ENCODE data around the gene CHRND.

The CHRND gene

DNA sequence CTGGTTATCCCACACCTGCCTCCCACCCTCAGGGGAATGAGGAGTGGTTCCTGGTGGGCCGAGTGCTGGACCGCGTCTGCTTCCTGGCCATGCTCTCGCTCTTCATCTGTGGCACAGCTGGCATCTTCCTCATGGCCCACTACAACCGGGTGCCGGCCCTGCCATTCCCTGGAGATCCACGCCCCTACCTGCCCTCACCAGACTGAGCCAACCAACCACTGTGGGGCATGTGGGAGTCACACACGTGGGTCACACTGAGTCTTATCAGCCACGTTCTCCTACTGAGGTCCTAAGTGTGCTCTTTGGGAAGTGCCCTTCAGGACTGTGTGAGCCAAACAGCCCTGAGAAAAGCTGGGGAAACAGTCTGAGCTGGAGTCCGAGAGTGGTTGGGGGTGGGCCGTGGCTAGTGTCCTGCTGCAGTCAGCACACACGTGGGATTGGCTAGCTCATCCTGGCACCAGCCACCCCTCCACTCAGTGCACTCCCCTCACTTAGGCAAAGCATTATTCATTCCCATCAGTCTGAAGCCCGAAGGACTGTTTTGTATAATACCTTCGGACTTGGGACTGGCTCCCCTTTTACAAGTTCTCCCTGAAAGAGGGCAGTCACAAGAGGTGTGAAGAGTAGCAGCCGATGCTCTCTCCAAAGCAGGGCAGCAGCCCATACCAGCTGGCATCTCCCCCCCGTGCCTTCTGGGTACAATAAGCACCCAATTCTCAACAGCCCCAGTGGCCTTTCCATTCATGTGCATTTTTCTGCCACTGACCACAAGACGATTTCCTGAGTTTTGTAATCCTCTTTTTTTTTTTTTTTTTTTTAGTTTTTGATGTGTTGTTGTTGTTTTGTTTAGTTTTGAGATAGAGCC lies 19.8 kb downstream of the CHRND start:
- no peak overlapping the region for H3K27ac ChIP-seq
- peaks cover 65% of the 10 kb centered on the region for H3K36me3 ChIP-seq
- peaks cover 42% of the 10 kb centered on the region for H3K4me1 ChIP-seq
- H3K9me3 ChIP-seq = peaks cover 22% of the 10 kb centered on the region
- peak overlapping the region; percentile 26 for H3K4me2 ChIP-seq
- no peaks in the 10 kb centered on the region for H3K27me3 ChIP-seq
- peaks cover 55% of the 10 kb centered on the region for H4K20me1 ChIP-seq
- no peak overlapping the region for H3K4me3 ChIP-seq
- H3K9ac ChIP-seq = no peak overlapping the region
- TF ChIP-seq Cebpa-rat (IDR thresholded peaks at IDR 0.05) = no peak

DNA sequence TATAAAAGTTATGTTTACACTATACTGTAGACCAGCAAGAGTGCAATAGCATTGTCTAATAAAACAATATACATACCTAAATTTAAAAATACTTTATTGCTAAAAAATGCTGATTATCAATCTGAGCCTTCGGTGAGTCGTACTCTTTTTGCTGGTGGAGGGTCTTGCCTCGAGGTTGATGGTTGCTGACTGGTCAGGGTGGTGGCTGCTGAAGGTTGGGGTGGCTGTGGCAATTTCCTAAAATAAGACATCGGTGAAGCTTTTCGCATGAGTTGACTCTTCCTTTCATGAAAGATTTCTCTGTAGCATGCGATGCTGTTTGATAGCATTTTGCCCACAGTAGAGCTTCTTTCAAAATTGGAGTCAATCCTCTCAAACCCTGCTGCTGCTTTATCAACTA lies 22.0 kb downstream of the CHRND start:
- TF ChIP-seq Cebpa-rat (IDR thresholded peaks at IDR 0.05) = no peak
- Histone ChIP-seq H3K4me2 (no peak overlapping the region), H3K27ac (no peak overlapping the region), H4K20me1 (peaks cover 64% of the 10 kb centered on the region), H3K9ac (no peak overlapping the region), H3K36me3 (peaks cover 74% of the 10 kb centered on the region), H3K4me1 (peaks cover 44% of the 10 kb centered on the region), H3K9me3 (peaks cover 22% of the 10 kb centered on the region), H3K27me3 (no peaks in the 10 kb centered on the region), H3K4me3 (no peak overlapping the region)

DNA sequence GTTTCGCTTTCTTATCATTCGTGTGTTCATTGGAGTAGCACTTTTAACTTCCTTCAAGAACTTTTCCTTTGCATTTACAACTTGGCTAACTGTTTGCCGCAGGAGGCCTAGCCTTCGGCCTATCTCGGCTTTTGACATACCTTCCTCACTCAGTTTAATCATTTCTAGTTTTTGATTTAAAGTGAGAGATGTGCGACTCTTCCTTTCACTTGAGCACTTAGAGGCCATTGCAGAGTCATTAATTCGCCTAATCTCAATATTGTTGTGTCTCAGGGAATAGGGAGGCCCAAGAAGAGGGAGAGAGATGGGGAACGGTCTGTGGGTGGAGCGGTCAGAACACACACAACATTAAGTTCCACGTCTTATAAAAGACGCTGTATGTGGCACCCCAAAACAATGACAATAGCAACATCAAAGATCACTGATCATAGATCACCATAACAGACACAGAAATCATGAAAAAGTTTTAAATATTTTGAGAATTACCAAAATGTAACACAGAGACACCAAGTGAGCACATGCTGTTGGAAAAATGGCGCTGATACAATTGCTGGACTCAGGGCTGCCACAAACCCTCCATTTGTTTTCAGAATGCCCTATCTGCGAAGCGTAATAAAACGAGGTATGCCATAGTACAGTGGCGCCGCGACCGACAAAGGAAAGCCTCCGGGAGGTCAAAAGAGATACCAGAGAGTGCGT lies 23.8 kb downstream of the CHRND start:
- peaks cover 64% of the 10 kb centered on the region for H4K20me1 ChIP-seq
- H3K9me3 ChIP-seq = peaks cover 22% of the 10 kb centered on the region
- no peak for TF ChIP-seq Cebpa-rat (IDR thresholded peaks at IDR 0.05)
- H3K9ac ChIP-seq = peak overlapping the region; percentile 99
- peaks cover 72% of the 10 kb centered on the region for H3K36me3 ChIP-seq
- peak overlapping the region; percentile 95 for H3K27ac ChIP-seq
- no peaks in the 10 kb centered on the region for H3K27me3 ChIP-seq
- H3K4me1 ChIP-seq = peaks cover 44% of the 10 kb centered on the region
- peak overlapping the region; percentile 89 for H3K4me3 ChIP-seq
- peak overlapping the region; percentile 93 for H3K4me2 ChIP-seq

DNA sequence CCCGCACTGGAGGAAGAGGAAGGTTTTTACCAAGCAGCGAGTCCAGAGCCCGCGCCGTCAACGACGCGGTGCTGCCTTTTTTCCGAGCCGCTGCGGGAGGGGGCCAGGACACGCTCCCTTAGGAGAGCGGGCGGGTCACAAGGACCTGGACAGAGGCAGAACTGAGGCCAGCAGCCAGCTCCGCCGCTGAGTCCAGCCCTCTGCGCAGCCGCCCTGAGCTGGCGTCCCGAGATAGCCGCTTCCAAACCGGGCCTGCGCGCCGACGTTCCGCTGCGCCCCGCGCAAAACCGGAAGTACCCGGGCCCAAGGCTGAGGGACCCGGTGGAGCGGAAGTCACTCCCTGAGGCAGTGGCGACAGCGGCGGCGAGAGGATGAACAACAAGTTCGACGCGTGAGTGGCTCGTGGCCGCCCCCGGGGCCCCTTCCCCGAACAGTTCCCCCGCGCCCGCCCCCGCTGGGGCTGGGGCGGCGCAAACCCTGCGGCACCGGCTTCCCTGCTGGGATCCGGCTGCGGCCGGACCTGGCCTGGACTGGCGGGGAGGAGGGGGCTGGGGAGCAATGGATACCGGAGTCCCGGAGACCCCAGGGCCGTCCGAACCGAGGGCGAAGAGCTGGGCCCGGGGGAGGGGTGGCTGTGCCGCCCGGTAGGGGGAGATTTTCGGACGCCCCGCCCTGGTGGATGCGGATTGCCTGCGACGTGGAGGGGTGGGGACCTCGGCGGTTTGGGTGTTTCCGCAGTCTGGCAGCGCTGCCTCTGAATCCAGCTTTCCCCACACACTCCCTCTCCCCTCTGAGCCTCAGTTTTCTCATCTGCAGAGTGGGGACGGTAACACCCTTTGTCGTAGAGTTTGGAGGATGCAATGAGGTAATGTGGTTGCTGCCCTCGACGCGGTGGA lies 24.6 kb downstream of the CHRND start, which contains the start of the genes EIF4E2 and TIGD1:
TSS of gene EIF4E2 (plus strand) at position 336 of the 896 bp plus-strand sequence. CDS start at position 372, 36 bp downstream.
TSS of gene TIGD1 (minus strand) at position 204 of the 896 bp plus-strand sequence. CDS start 675 bp downstream, outside the sequence.
- Histone ChIP-seq H3K36me3 (peaks cover 72% of the 10 kb centered on the region), H3K4me1 (peaks cover 40% of the 10 kb centered on the region), H3K9ac (peak within 1 kb of the TSS; percentile 99), H3K27me3 (no peaks in the 10 kb centered on the region), H3K9me3 (peaks cover 22% of the 10 kb centered on the region), H4K20me1 (peaks cover 64% of the 10 kb centered on the region), H3K27ac (peak within 1 kb of the TSS; percentile 95), H3K4me3 (peak within 1 kb of the TSS; percentile 89), H3K4me2 (peak within 1 kb of the TSS; percentile 93)
- TF ChIP-seq Cebpa-rat (IDR thresholded peaks at IDR 0.05) = no peak

DNA sequence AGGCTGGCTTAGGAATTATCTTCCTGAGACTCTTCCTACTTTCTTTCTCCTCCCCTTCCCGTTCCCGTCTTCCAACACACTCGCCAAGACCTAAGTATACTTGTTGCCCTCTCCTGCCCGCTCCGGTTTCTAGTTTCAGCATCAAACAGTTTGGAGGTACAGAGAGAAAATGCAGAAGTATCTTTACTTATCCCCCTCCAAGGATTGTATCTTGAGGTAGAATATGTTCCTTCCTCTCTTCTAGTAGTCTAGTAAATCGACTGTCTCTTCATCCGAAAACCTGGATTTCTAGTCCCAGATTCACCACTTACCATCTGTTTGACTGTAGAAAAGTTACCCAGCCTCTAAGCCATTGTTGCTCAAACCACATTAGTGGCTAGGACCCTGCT lies 25.3 kb downstream of the CHRND start:
- Histone ChIP-seq H3K27ac (peak overlapping the region; percentile 95), H3K9me3 (peaks cover 22% of the 10 kb centered on the region), H3K4me3 (peak overlapping the region; percentile 89), H3K27me3 (no peaks in the 10 kb centered on the region), H3K4me1 (peaks cover 34% of the 10 kb centered on the region), H3K9ac (peak overlapping the region; percentile 99), H3K36me3 (peaks cover 74% of the 10 kb centered on the region), H3K4me2 (peak overlapping the region; percentile 93), H4K20me1 (peaks cover 64% of the 10 kb centered on the region)
- TF ChIP-seq Cebpa-rat (IDR thresholded peaks at IDR 0.05) = no peak

DNA sequence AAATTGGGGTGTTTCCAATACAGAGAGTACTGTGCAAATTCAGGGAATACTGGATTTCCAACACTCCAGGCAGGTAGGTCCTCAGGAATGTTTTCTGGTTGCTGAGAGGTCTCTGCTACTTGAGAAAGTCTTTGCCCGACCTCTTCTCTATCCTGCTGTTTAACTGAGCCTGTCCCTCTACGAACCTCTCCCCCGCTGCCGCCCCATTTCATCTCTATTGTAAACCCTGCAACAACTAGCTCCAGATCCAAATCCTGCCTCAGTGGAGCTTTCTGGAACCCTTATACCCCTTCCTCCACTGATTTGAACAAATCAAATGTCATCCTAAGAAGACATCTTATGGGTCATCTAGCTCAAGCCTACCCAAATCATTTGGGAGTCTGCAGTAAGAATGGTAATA lies 25.8 kb downstream of the CHRND start:
- Histone ChIP-seq H4K20me1 (peaks cover 64% of the 10 kb centered on the region), H3K27me3 (no peaks in the 10 kb centered on the region), H3K4me3 (peak overlapping the region; percentile 89), H3K9me3 (peaks cover 22% of the 10 kb centered on the region), H3K27ac (peak overlapping the region; percentile 95; the same call in 1 of the 2 replicates), H3K4me1 (peaks cover 28% of the 10 kb centered on the region), H3K9ac (peak overlapping the region; percentile 99), H3K4me2 (peak overlapping the region; percentile 93), H3K36me3 (peaks cover 74% of the 10 kb centered on the region)
- no peak for TF ChIP-seq Cebpa-rat (IDR thresholded peaks at IDR 0.05)

DNA sequence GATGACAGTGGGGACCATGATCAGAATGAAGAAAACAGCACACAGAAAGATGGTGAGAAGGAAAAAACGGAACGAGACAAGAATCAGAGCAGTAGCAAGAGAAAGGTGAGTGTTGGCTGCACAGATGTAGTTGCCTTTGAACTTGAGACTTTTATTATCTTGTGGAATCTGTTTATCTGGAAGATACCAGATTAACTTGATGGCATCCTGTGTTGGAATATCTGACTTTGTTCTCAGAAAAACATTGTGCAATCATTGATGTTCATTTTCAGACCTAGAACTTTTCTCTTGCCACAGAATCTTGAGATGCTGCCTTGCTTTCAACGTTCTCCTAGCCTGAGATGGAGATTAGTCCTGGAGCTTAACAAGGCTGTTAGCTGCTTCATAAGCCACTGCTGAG lies 30.5 kb downstream of the CHRND start:
- no peak overlapping the region for H3K27ac ChIP-seq
- no peak overlapping the region for H3K4me3 ChIP-seq
- H3K9me3 ChIP-seq = no peaks in the 10 kb centered on the region
- peaks cover 65% of the 10 kb centered on the region for H4K20me1 ChIP-seq
- no peak overlapping the region for H3K4me2 ChIP-seq
- H3K27me3 ChIP-seq = no peaks in the 10 kb centered on the region
- H3K4me1 ChIP-seq = peaks cover 9% of the 10 kb centered on the region
- peaks cover 91% of the 10 kb centered on the region for H3K36me3 ChIP-seq
- H3K9ac ChIP-seq = no peak overlapping the region
- no peak for TF ChIP-seq Cebpa-rat (IDR thresholded peaks at IDR 0.05)

DNA sequence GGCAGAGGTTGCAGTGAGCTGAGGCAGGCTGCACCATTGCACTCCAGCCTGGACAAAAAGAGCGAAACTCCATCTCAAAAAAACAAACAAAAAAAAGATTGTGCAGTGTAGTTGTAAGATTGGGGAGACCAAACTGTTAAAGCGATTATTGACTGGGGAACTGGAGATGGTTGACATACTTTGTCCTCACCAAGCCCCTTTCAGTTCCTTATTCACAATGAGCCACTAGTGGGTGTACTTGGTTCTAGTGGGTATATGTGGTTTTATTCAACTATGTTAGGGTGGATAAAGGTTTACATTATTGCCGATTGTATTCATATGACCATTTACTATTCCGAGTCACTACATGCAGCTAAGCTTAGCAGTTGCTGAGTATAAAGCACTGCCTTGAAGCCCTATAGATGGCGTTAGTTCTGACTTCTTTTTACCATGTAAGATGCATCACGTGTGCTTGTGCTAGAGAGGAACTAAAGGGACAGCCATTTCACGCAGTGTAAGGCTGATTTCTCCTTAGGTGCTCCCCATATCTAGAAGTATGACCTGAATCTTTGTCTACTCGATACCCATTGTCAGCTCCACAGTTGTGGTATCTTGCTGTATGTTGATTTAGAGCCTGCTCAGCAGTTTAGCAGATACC lies 36.7 kb downstream of the CHRND start:
- no peak overlapping the region for H3K4me3 ChIP-seq
- H3K36me3 ChIP-seq = peaks cover 96% of the 10 kb centered on the region
- no peaks in the 10 kb centered on the region for H3K4me1 ChIP-seq
- no peaks in the 10 kb centered on the region for H3K9me3 ChIP-seq
- TF ChIP-seq Cebpa-rat (IDR thresholded peaks at IDR 0.05) = no peak
- no peaks in the 10 kb centered on the region for H3K27me3 ChIP-seq
- H3K9ac ChIP-seq = no peak overlapping the region
- peaks cover 19% of the 10 kb centered on the region; the same call in 1 of the 2 replicates for H4K20me1 ChIP-seq
- no peak overlapping the region for H3K4me2 ChIP-seq
- no peak overlapping the region for H3K27ac ChIP-seq

DNA sequence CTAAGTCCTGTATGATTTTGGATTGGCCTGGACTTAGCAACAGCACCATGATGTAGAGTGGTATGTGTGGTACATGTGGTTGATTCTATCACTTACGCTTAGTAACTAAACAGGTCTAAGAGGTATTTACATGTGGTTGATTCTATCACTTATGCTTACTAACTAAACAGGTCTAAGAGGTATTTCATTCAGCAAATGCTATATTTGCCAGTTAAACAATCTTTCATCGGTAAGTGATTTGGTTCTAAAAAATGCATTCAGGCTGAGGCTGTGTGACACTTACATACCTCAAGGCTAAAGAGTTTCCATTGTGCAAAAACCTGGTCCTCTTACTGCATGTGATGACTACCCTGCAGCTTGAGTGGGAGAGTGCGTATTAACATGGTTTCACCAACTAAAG lies 37.6 kb downstream of the CHRND start:
- no peak for TF ChIP-seq Cebpa-rat (IDR thresholded peaks at IDR 0.05)
- H3K4me2 ChIP-seq = no peak overlapping the region
- no peak overlapping the region for H3K27ac ChIP-seq
- no peak overlapping the region for H3K9ac ChIP-seq
- no peak overlapping the region for H3K4me3 ChIP-seq
- H3K9me3 ChIP-seq = no peaks in the 10 kb centered on the region
- no peaks in the 10 kb centered on the region for H3K4me1 ChIP-seq
- H3K36me3 ChIP-seq = peaks cover 96% of the 10 kb centered on the region
- H4K20me1 ChIP-seq = peaks cover 14% of the 10 kb centered on the region; the same call in 1 of the 2 replicates
- no peaks in the 10 kb centered on the region for H3K27me3 ChIP-seq
